SK-N-SH (cell line): ENCODE data around the gene BEST1. TPM values are rescaled to one million over a fixed set of nuclear protein-coding genes. Genes with fewer than 3 reads are reported as not detected.

Experiments
- CTCF ChIA-PET: fragments of 300-600, 350-600 bp; formaldehyde crosslinking; extraction: SDS; loops from one replicate; lab custom pipeline; 2021; lab: Yijun Ruan, JAX
- POLR2A ChIA-PET: fragments of 350-600 bp; sonication (Branson Sonifier 250); formaldehyde crosslinking; extraction: SDS; loops from one replicate; lab custom pipeline; 2020; ENCODE audit warnings: antibody characterized with exemption, inconsistent platforms; lab: Yijun Ruan, JAX
- DNase-seq: peaks from one replicate; pipeline ENCODE4 v3.0.0; 2012
- H2AFZ ChIP-seq: fragments of 200-600 bp; sonication (generic); 2 replicates; pipeline ENCODE4 v1.8.1; 2016; ENCODE audit warnings: antibody characterized with exemption, mild to moderate bottlenecking, low read depth
- H3F3A ChIP-seq: fragments of 200-600 bp; sonication (generic); replicated peaks from 2 replicates; pipeline ENCODE3; 2016; ENCODE audit warnings: antibody characterized with exemption, mild to moderate bottlenecking; ENCODE audit not compliant: insufficient read depth
- H3K27ac ChIP-seq, 2 experiments: fragments of 200-500 bp in 1 of 2; fragments of 200-600 bp in 1 of 2; sonication (Bioruptor generic) in 1 of 2; sonication (generic), shearing (Covaris generic) in 1 of 2; 2 replicates each; pipeline versions ENCODE4 v1.5.1 to v1.6.1; 2014 to 2016; ENCODE audit warnings: low read depth in 2 of 2, inconsistent platforms in 1 of 2, low read length in 1 of 2, mild to moderate bottlenecking in 1 of 2, mixed read lengths in 1 of 2
- H3K27me3 ChIP-seq: fragments of 200-600 bp; sonication (generic), shearing (Covaris generic); 2 replicates; pipeline ENCODE4 v1.6.1; 2016; ENCODE audit warnings: mixed run types; ENCODE audit not compliant: insufficient read depth
- H3K36me3 ChIP-seq, 2 experiments: fragments of 200-500 bp in 1 of 2; fragments of 200-600 bp in 1 of 2; sonication (Bioruptor generic) in 1 of 2; sonication (generic) in 1 of 2; replicated peaks in 1 of 2; 2 replicates each; pipeline versions ENCODE3 to v1.5.1; 2014 to 2016; ENCODE audit warnings: low read length in 1 of 2, mild to moderate bottlenecking in 1 of 2; ENCODE audit not compliant: insufficient read depth in 2 of 2, control insufficient read depth in 1 of 2
- H3K4me1 ChIP-seq, 2 experiments: fragments of 200-500 bp in 1 of 2; fragments of 200-600 bp in 1 of 2; sonication (Bioruptor generic) in 1 of 2; sonication (generic), shearing (Covaris generic) in 1 of 2; 2 replicates each; pipeline versions ENCODE4 v1.5.1 to v1.6.1; 2014 to 2016; ENCODE audit warnings: low read depth in 1 of 2, low read length in 1 of 2, mixed run types in 1 of 2; ENCODE audit not compliant: insufficient read depth in 2 of 2, control insufficient read depth in 1 of 2
- H3K4me2 ChIP-seq: fragments of 200-600 bp; sonication (generic), shearing (Covaris generic); 2 replicates; pipeline ENCODE4 v1.6.1; 2017; ENCODE audit warnings: mixed run types
- H3K4me3 ChIP-seq, 2 experiments: fragments of 200-500 bp in 1 of 2; fragments of 200-600 bp in 1 of 2; sonication (Bioruptor generic) in 1 of 2; sonication (generic), shearing (Covaris generic) in 1 of 2; 2 replicates each; pipeline versions ENCODE4 v1.5.1 to v1.8.1; 2014 to 2016; ENCODE audit warnings: low read depth in 2 of 2, inconsistent platforms in 1 of 2, low read length in 1 of 2, mild to moderate bottlenecking in 1 of 2, mixed read lengths in 1 of 2, moderate library complexity in 1 of 2
- H3K79me2 ChIP-seq: fragments of 200-600 bp; sonication (generic); 2 replicates; pipeline ENCODE4 v1.8.1; 2017; ENCODE audit warnings: mild to moderate bottlenecking; ENCODE audit not compliant: insufficient read depth
- H3K9ac ChIP-seq: fragments of 200-600 bp; sonication (generic); 2 replicates; pipeline ENCODE4 v1.6.1; 2017; ENCODE audit warnings: mixed run types
- H3K9me2 ChIP-seq: fragments of 200-600 bp; sonication (generic); 2 replicates; pipeline ENCODE4 v1.6.1; 2017; ENCODE audit warnings: mixed run types
- H3K9me3 ChIP-seq: fragments of 200-600 bp; sonication (generic); 2 replicates; pipeline ENCODE4 v1.6.1; 2017; ENCODE audit warnings: mixed run types, mild to moderate bottlenecking, moderate library complexity
- H4K20me1 ChIP-seq: fragments of 200-600 bp; sonication (generic); 2 replicates; pipeline ENCODE4 v1.6.1; 2017; ENCODE audit warnings: mild to moderate bottlenecking, mixed run types; ENCODE audit not compliant: insufficient read depth
- CHD2 ChIP-seq: fragments of 150-350 bp; IDR thresholded peaks from 2 replicates; pipeline ENCODE4 v1.6.1; 2018; ENCODE audit warnings: low read length; ENCODE audit not compliant: partially characterized antibody
- ELF1 ChIP-seq: IDR thresholded peaks from 2 replicates; pipeline ENCODE4 v1.4.0; 2012
- EP300 ChIP-seq, 2 experiments: IDR thresholded peaks; 2 replicates each; pipeline versions ENCODE4 v1.4.0 to v1.6.1; 2012; ENCODE audit warnings: borderline replicate concordance in 1 of 2, low read depth in 1 of 2, low read length in 1 of 2
- EZH2phosphoT487 ChIP-seq: fragments of 200-600 bp; sonication (generic); IDR thresholded peaks from 2 replicates; pipeline ENCODE4 v1.6.1; 2017; ENCODE audit warnings: low read depth, mixed run types, mild to moderate bottlenecking, antibody characterized with exemption, moderate library complexity, borderline replicate concordance
- GATA2 ChIP-seq: sonication (generic); formaldehyde crosslinking; IDR thresholded peaks from 2 replicates; pipeline ENCODE4 v1.5.0; 2020; ENCODE audit warnings: mild to moderate bottlenecking, missing genetic modification reagents
- MAX ChIP-seq: IDR thresholded peaks from 2 replicates; pipeline ENCODE4 v1.4.0; 2012; ENCODE audit warnings: low read depth
- MXI1 ChIP-seq: IDR thresholded peaks from 2 replicates; pipeline ENCODE4 v1.6.1; 2012; ENCODE audit warnings: mild to moderate bottlenecking, low read depth, low read length, improper control_type of control experiment
- RAD21 ChIP-seq: IDR thresholded peaks from 2 replicates; pipeline ENCODE4 v1.6.1; 2012; ENCODE audit warnings: mild to moderate bottlenecking, low read length
- RCOR1 ChIP-seq: fragments of 150-350 bp; IDR thresholded peaks from 2 replicates; pipeline ENCODE4 v1.6.1; 2017; ENCODE audit warnings: antibody characterized with exemption, low read length
- REST ChIP-seq: IDR thresholded peaks from 2 replicates; pipeline ENCODE4 v1.6.1; 2012; ENCODE audit warnings: mild to moderate bottlenecking, low read depth, low read length, moderate library complexity
- SIN3A ChIP-seq: IDR thresholded peaks from 2 replicates; pipeline ENCODE4 v1.6.1; 2012; ENCODE audit warnings: low read depth, mild to moderate bottlenecking, low read length, moderate library complexity, borderline replicate concordance
- TAF1 ChIP-seq: IDR thresholded peaks from 2 replicates; pipeline ENCODE4 v1.6.1; 2012; ENCODE audit warnings: low read depth, mild to moderate bottlenecking, low read length, moderate library complexity, borderline replicate concordance
- TEAD4 ChIP-seq: IDR thresholded peaks from 2 replicates; pipeline ENCODE4 v1.4.0; 2012; ENCODE audit warnings: mild to moderate bottlenecking, borderline replicate concordance; ENCODE audit not compliant: insufficient read depth
- USF1 ChIP-seq: IDR thresholded peaks from 2 replicates; pipeline ENCODE4 v1.4.0; 2012; ENCODE audit warnings: low read depth, borderline replicate concordance
- USF2 ChIP-seq: fragments of 150-350 bp; IDR thresholded peaks from 2 replicates; pipeline ENCODE4 v1.6.1; 2017; ENCODE audit warnings: antibody characterized with exemption, low read length, low read depth, borderline replicate concordance
- WGBS: methylation state at CpG from one replicate; pipeline ENCODE4 v1.1.6; 2017; ENCODE audit warnings: low lambda C conversion rate; 5-methylcytosine and 5-hydroxymethylcytosine counted together
- polyA plus RNA-seq, 3 experiments: library from polyadenylated mRNA; depleted of rRNA; stranded (reverse); fragments of >200 nt; gene quantifications; 2 replicates each; pipeline ENCODE4 v1.2.3, GENCODE V29; 2012

BEST1 gene
- polyA plus RNA-seq, 1 of the 3 experiments (the other 2 are of a cell fraction) = 0.30 TPM

GRCh38 chr11:61913699-61914395 lies 36.3 kb upstream of the BEST1 start:
- Histone ChIP-seq H3K79me2 (no peaks in the 10 kb centered on the region), H3K27ac (no peak overlapping the region), H3K27me3 (no peaks in the 10 kb centered on the region), H3K36me3 (no peaks in the 10 kb centered on the region), H3K9me3 (no peaks in the 10 kb centered on the region), H3K9ac (no peak overlapping the region), H4K20me1 (no peaks in the 10 kb centered on the region), H3K4me1 (peaks cover 0 to 17% of the 10 kb centered on the region in 2 experiments; a peak in 1 of 4 replicates), H3F3A (no peaks in the 10 kb centered on the region), H3K9me2 (no peaks in the 10 kb centered on the region), H2AFZ (no peak overlapping the region)
- peak; percentile 11 for DNase-seq
- WGBS = 89% methylated on average over 7 of the region's 8 CpGs
- POLR2A ChIA-PET = interaction anchor here (0.6 kb wide), 1 partner anchor 55 kb away, joined by 3 read pairs; no protein-coding TSS in a partner anchor
- no peak for TF ChIP-seq ELF1
- TF ChIP-seq, all 33 proteins: peak for 0
- CTCF ChIA-PET = interaction anchor here (0.6 to 5.9 kb wide), 6 partner anchors 11 to 168 kb away, joined by 3 to 85 read pairs (median 4); no protein-coding TSS in a partner anchor
- no peak overlapping the region for H3K4me3 ChIP-seq
- no peak overlapping the region for H3K4me2 ChIP-seq

- H3F3A ChIP-seq = no peaks in the 10 kb centered on the region
These were observed 35.5 kb upstream of the BEST1 start for GRCh38 chr11:61914471-61915171.

More at GRCh38 chr11:61914471-61915171, 35.5 kb upstream of the BEST1 start:
- Histone ChIP-seq H2AFZ (no peak overlapping the region), H3K4me1 (peaks cover 0 to 17% of the 10 kb centered on the region in 2 experiments; a peak in 1 of 4 replicates), H3K9me2 (no peaks in the 10 kb centered on the region), H4K20me1 (no peaks in the 10 kb centered on the region), H3K9ac (no peak overlapping the region), H3K27me3 (no peaks in the 10 kb centered on the region), H3K9me3 (no peaks in the 10 kb centered on the region), H3K79me2 (no peaks in the 10 kb centered on the region), H3K27ac (no peak overlapping the region), H3K4me3 (no peak overlapping the region), H3K36me3 (no peaks in the 10 kb centered on the region), H3K4me2 (no peak overlapping the region)
- TF ChIP-seq REST (no peak), GATA2 (CRISPR knock-in tag) (no peak), TEAD4 (no peak), CHD2 (no peak), TAF1 (no peak), USF1 (no peak), SIN3A (no peak), EP300 (IDR thresholded peaks at IDR 0.05; ENCODE audit: borderline replicate concordance in 1 of 2, low read depth in 1 of 2, low read length in 1 of 2) (no peak), MAX (no peak), MXI1 (no peak), RCOR1 (no peak), EZH2phosphoT487 (no peak), RAD21 (no peak), USF2 (no peak)
- peak; percentile 14 for DNase-seq
- CTCF ChIA-PET = interaction anchor here (1.3 to 5.9 kb wide), 4 partner anchors 10 to 194 kb away, joined by 3 to 85 read pairs (median 6); no protein-coding TSS in a partner anchor
- 97% methylated on average over 5 of the region's 7 CpGs for WGBS
- POLR2A ChIA-PET = interaction anchor here (0.6 kb wide), 1 partner anchor 54 kb away, joined by 3 read pairs; no protein-coding TSS in a partner anchor
